HepG2 (cell line): ENCODE results near the gene SYMPK. TPM values are rescaled to one million over a fixed set of nuclear protein-coding genes. Genes with fewer than 3 reads are reported as not detected.
"Not testable (repeated sequence)": the region's sequence is repeated elsewhere in the genome, so short reads cannot be mapped to it uniquely, and the experiment has no call there.

Source experiments
- ATAC-seq: fragments of 200-7000 bp; cut with Tn5 transposase; 3 replicates; pipeline ENCODE4 v1.9.1; 2020; ENCODE audit warnings: mild to moderate bottlenecking, moderate library complexity
- BruUV-seq: library from RNA; stranded (reverse); fragments of 400-500 nt; replicated peaks from 2 replicates; lab custom pipeline; 2021; lab: Mats Ljungman, UMichigan
- CTCF ChIA-PET: fragments of 300-600 bp; formaldehyde crosslinking; extraction: SDS; loops from one replicate; lab custom pipeline; 2021; ENCODE audit warnings: low total read pairs, inconsistent platforms, low intra/inter-chr PET ratio; lab: Yijun Ruan, JAX
- POLR2A ChIA-PET: fragments of 350-600 bp; sonication (Branson Sonifier 250); formaldehyde crosslinking; loops from one replicate; lab custom pipeline; 2020; ENCODE audit warnings: antibody characterized with exemption, inconsistent platforms; lab: Yijun Ruan, JAX
- DNase-seq: peaks from one replicate; pipeline ENCODE4 v3.0.0-alpha.2; 2015; ENCODE audit warnings: low spot score
- FAIRE-seq: peaks from 3 replicates; lab custom pipeline; 2011; peaks lifted over from hg19 to GRCh38; lab: Jason Lieb, UNC
- H2AFZ ChIP-seq: one replicate; pipeline ENCODE4 v1.6.1; 2011; ENCODE audit warnings: low read length, inconsistent platforms
- H3K27ac ChIP-seq: fragments of 300-600 bp; 3 replicates; pipeline ENCODE4 v1.8.0; 2011; ENCODE audit warnings: mixed run types, mild to moderate bottlenecking, mixed read lengths, low read length, inconsistent platforms; ENCODE audit not compliant: insufficient read depth; ENCODE audit errors: extremely low read length
- H3K27me3 ChIP-seq, 2 experiments: fragments of 200-600 bp in 1 of 2; 2 replicates in 1 of 2; 3 replicates in 1 of 2; pipeline versions ENCODE4 v1.6.0 to v1.8.0; 2011; ENCODE audit warnings: low read length in 2 of 2, mild to moderate bottlenecking in 2 of 2, moderate library complexity in 2 of 2, inconsistent platforms in 1 of 2; ENCODE audit not compliant: insufficient read depth in 2 of 2, control insufficient read depth in 1 of 2
- H3K36me3 ChIP-seq, 2 experiments: fragments of 200-600 bp in 1 of 2; replicated peaks in 1 of 2; 2 replicates in 1 of 2; 3 replicates in 1 of 2; pipeline versions ENCODE4 v1.5.1 to v1.8.0; 2011; ENCODE audit warnings: low read length in 2 of 2, inconsistent platforms in 1 of 2; ENCODE audit not compliant: insufficient read depth in 2 of 2, control insufficient read depth in 1 of 2
- H3K4me1 ChIP-seq: 2 replicates; pipeline ENCODE4 v1.5.1; 2012; ENCODE audit warnings: low read length, inconsistent platforms; ENCODE audit not compliant: insufficient read depth
- H3K4me2 ChIP-seq: 2 replicates; pipeline ENCODE4 v1.6.0; 2011; ENCODE audit warnings: low read depth, low read length, inconsistent platforms
- H3K4me3 ChIP-seq, 3 experiments: fragments of 200-600 bp in 1 of 3; sonication (generic), shearing (Covaris generic) in 1 of 3; replicated peaks in 1 of 3; 2 replicates each; pipeline ENCODE4 v1.5.1; 2011 to 2016; ENCODE audit warnings: low read length in 3 of 3, inconsistent platforms in 2 of 3, low read depth in 2 of 3, mild to moderate bottlenecking in 2 of 3, control low read depth in 1 of 3, mixed read lengths in 1 of 3; ENCODE audit not compliant: insufficient read depth in 1 of 3
- H3K79me2 ChIP-seq: one replicate; pipeline ENCODE4 v1.6.1; 2011; ENCODE audit warnings: low read length, inconsistent platforms; ENCODE audit not compliant: insufficient read depth
- H3K9ac ChIP-seq: 2 replicates; pipeline ENCODE4 v1.6.0; 2011; ENCODE audit warnings: mild to moderate bottlenecking, low read depth, low read length, inconsistent platforms; ENCODE audit not compliant: insufficient read depth
- H3K9me3 ChIP-seq: 2 replicates; pipeline ENCODE4 v1.5.1; 2012; ENCODE audit warnings: mild to moderate bottlenecking, low read length
- H4K20me1 ChIP-seq: 2 replicates; pipeline ENCODE4 v1.6.0; 2011; ENCODE audit warnings: inconsistent platforms, mild to moderate bottlenecking, low read length, moderate library complexity; ENCODE audit not compliant: insufficient read depth
- AGO2 ChIP-seq: fragments of 200-400 bp; formaldehyde crosslinking; optimal IDR thresholded peaks from 2 replicates; pipeline ENCODE3; 2017; ENCODE audit warnings: mild to moderate bottlenecking, low read depth, low read length, moderate library complexity
- LCORL ChIP-seq, 2 experiments: fragments of 450-650 bp in 1 of 2; sonication (generic) in 1 of 2; formaldehyde crosslinking in 1 of 2; IDR thresholded peaks; 2 replicates each; pipeline versions ENCODE4 v1.5.0 to v1.6.1; 2017 to 2020; ENCODE audit warnings: antibody characterized with exemption in 1 of 2, missing genetic modification reagents in 1 of 2
- NAIF1 ChIP-seq: sonication (generic); formaldehyde crosslinking; IDR thresholded peaks from 2 replicates; pipeline ENCODE4 v1.5.0; 2020; ENCODE audit warnings: mild to moderate bottlenecking, missing genetic modification reagents, borderline replicate concordance
- POLR2G ChIP-seq: fragments of 200-400 bp; formaldehyde crosslinking; IDR thresholded peaks from 2 replicates; pipeline ENCODE4 v1.6.1; 2018; ENCODE audit warnings: mild to moderate bottlenecking, low read depth, low read length, moderate library complexity
- ZFP91 ChIP-seq: sonication (generic); formaldehyde crosslinking; IDR thresholded peaks from 2 replicates; pipeline ENCODE4 v1.9.0; 2022; ENCODE audit warnings: missing genetic modification reagents, mild to moderate bottlenecking, borderline replicate concordance
- ZFX ChIP-seq: sonication (generic); formaldehyde crosslinking; IDR thresholded peaks from 2 replicates; pipeline ENCODE4 v1.4.0; 2020; ENCODE audit warnings: mild to moderate bottlenecking, low read depth, missing genetic modification reagents, moderate library complexity
- ZNF224 ChIP-seq: sonication (generic); formaldehyde crosslinking; IDR thresholded peaks from 2 replicates; pipeline ENCODE4 v1.5.0; 2020; ENCODE audit warnings: mild to moderate bottlenecking, missing genetic modification reagents
- ZNF891 ChIP-seq: sonication (generic); formaldehyde crosslinking; IDR thresholded peaks from 2 replicates; pipeline ENCODE4 v1.5.0; 2020; ENCODE audit warnings: mild to moderate bottlenecking, missing genetic modification reagents
- WGBS: methylation state at CpG from one replicate; pipeline ENCODE4 v1.1.6; 2017; ENCODE audit warnings: low lambda C conversion rate; 5-methylcytosine and 5-hydroxymethylcytosine counted together
- in situ Hi-C: cut with HindIII; loops from 2 replicates; pipeline ENCODE4 v1.10.0; 2017; ENCODE audit warnings: low pct_unique_long_range_greater_than_20kb; ENCODE audit not compliant: extremely low pct_ligation_motif_present
- intact Hi-C: fragments of 100-400 bp; cut with micrococcal nuclease; formaldehyde crosslinking; loops from one replicate; pipeline ENCODE4 v1.10.0; 2022; ENCODE audit not compliant: unreplicated experiment
- polyA plus RNA-seq, 8 experiments: library from polyadenylated mRNA; depleted of rRNA in 3 of 8; stranded (reverse) in 7 of 8; unstranded in 1 of 8; fragments of >200 nt; fragmentation: Illumina TruSeq in 4 of 8; extraction: Trizol in 4 of 8; gene quantifications; 2 replicates each; pipeline versions ENCODE4 v1.2.1 to v1.2.3, GENCODE V29; 2011 to 2016; ENCODE audit warnings: low read depth in 4 of 8, missing spikeins in 1 of 8, mixed read lengths in 1 of 8; ENCODE audit not compliant: insufficient read depth in 1 of 8
- total RNA-seq, 5 experiments: library from RNA; depleted of rRNA; stranded (reverse); fragments of >200 nt; fragmentation: Illumina TruSeq; extraction: Trizol; gene quantifications; 2 replicates each; pipeline ENCODE4 v1.2.3, GENCODE V29; 2016; ENCODE audit warnings: low read depth in 1 of 5
- TF ChIP-seq, protein P1 (sequence below): sonication (generic); formaldehyde crosslinking; IDR thresholded peaks from 2 replicates; pipeline ENCODE4 v1.4.0; 2020; ENCODE audit warnings: low read depth, mild to moderate bottlenecking, missing genetic modification reagents

SYMPK gene
- total and polyA plus RNA-seq, 2 of the 13 experiments (the other 11 are each of a cell fraction or from before 2014, with no cell fraction given) = 21.9 to 55.7 TPM

- H3K27ac ChIP-seq, ATAC-seq, in situ Hi-C loops, FAIRE-seq, CTCF ChIA-PET, DNase-seq, H2AFZ ChIP-seq, intact Hi-C loops, H3K9me3 ChIP-seq, H3K36me3 ChIP-seq, H3K27me3 ChIP-seq, BruUV-seq: not testable (repeated sequence)
- Histone ChIP-seq H3K4me2 (peak overlapping the region; percentile 79), H3K4me3 (peak overlapping the region in 2 of 3 experiments; percentile 92 to 97; a peak in 2 of 6 replicates), H4K20me1 (0 out of 2 replicates have a peak, but pooled peaks cover 14% of the 10 kb centered on the region), H3K9ac (peak overlapping the region; percentile 80; the same call in 1 of the 2 replicates), H3K4me1 (peaks cover 59% of the 10 kb centered on the region), H3K79me2 (peaks cover 55% of the 10 kb centered on the region)
- WGBS = 89% methylated on average over 4 of the region's 4 CpGs
- POLR2A ChIA-PET = interaction anchor here (1.6 to 13.2 kb wide), 2 partner anchors 16 to 28 kb away, joined by 4 to 388 read pairs; partner anchors contain the start of gene IRF2BP1
- 0 out of 2 replicates have a peak, but pooled peaks have one; percentile 13 for TF ChIP-seq POLR2G
Measured at GRCh38 chr19:45867241-45867640, 4.3 kb upstream of the SYMPK start.

DNA sequence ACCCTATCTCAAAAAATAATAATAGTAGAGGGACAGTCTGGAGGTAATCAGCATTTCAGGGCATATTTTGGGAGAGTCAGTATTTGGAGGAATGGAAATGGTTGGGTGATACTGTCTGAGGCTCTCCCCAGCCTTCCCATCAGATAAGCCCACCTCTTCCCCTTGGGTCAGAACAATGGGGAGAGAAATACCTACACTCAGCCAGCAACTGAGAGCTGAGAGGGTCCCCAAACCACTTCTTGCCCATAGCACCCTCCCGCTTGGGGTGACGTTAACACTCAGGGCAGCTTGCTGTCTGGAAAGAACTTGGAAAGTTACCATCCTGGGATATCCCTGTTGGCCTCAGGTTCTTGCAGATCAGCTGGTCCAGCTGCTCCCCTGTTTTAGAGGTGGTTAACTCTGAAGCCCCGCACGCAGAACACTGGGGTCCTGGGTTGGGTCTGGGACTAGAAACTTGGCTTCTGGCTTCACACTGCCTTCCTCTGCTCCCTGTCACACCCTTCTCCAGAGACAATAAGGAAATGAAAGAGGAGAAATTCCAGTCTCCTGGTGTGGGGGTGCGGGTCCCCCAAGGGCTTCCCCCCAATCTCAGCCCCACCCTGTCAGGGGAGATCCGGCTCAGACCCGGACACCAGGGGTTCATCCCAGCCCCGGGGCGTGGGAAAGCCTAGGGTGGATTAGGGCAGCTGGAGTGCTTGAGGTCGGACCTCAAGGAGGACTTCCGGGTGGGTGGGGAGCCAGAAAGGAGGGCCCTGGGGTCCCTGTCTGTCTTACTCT lies 3.6 kb upstream of the SYMPK start:
- in situ Hi-C loops = no loop called here
- no peak overlapping the region for H2AFZ ChIP-seq
- no peaks in the 10 kb centered on the region; a peak in 1 of 5 replicates for H3K27me3 ChIP-seq
- TF ChIP-seq ZFX (CRISPR knock-in tag) (0 out of 2 replicates have a peak, but pooled peaks have one; percentile 10), ZNF224 (CRISPR knock-in tag) (0 out of 2 replicates have a peak, but pooled peaks have one; percentile 52), POLR2G (peak; percentile 56), ZNF891 (CRISPR knock-in tag) (0 out of 2 replicates have a peak, but pooled peaks have one; percentile 20), ZFP91 (CRISPR knock-in tag) (peak; percentile 27; the same call in 1 of the 2 replicates), AGO2 (peak; percentile 64), LCORL (IDR thresholded peaks at IDR 0.05) (no peak), LCORL (CRISPR knock-in tag; IDR thresholded peaks at IDR 0.05) (0 out of 2 replicates have a peak, but pooled peaks have one; percentile 27), NAIF1 (CRISPR knock-in tag) (no peak)
- TF ChIP-seq, protein P1, sequence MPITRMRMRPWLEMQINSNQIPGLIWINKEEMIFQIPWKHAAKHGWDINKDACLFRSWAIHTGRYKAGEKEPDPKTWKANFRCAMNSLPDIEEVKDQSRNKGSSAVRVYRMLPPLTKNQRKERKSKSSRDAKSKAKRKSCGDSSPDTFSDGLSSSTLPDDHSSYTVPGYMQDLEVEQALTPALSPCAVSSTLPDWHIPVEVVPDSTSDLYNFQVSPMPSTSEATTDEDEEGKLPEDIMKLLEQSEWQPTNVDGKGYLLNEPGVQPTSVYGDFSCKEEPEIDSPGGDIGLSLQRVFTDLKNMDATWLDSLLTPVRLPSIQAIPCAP (CRISPR knock-in tag) = 0 out of 2 replicates have a peak, but pooled peaks have one; percentile 16

More for the DNA sequence above, 3.6 kb upstream of the SYMPK start:
- Histone ChIP-seq H3K9me3 (no peaks in the 10 kb centered on the region), H3K9ac (peak overlapping the region; percentile 80; the same call in 1 of the 2 replicates), H3K36me3 (no peaks in the 10 kb centered on the region; a peak in 1 of 5 replicates), H3K4me3 (peak overlapping the region; percentile 90 to 97 (median 92)), H3K27ac (peak overlapping the region; percentile 49), H3K4me2 (peak overlapping the region; percentile 79), H3K79me2 (peaks cover 60% of the 10 kb centered on the region), H4K20me1 (0 out of 2 replicates have a peak, but pooled peaks cover 14% of the 10 kb centered on the region), H3K4me1 (peaks cover 57% of the 10 kb centered on the region)
- intact Hi-C loops = no loop called here
- WGBS = 75% methylated on average over 7 of the region's 11 CpGs
- ChIA-PET CTCF (interaction anchor here (5.8 kb wide), 1 partner anchor 17 kb away, joined by 263 read pairs; the partner anchor contains the start of gene IRF2BP1), POLR2A (interaction anchor here (0.9 to 13.2 kb wide), 3 partner anchors 10 to 29 kb away, joined by 3 to 388 read pairs (median 4); partner anchors contain the start of gene IRF2BP1)
- no TSS peak for BruUV-seq
- ATAC-seq (no peak), FAIRE-seq (no peak), DNase-seq (no peak)
